SK-N-SH treated with all-trans-retinoic acid at 6 μM for 48 hours (cell line): ENCODE results near the gene GHRHR.

Experiments
- CREB5 ChIP-seq: fragments of 250-450 bp; sonication (Bioruptor Pico); IDR thresholded peaks from 2 replicates; pipeline ENCODE4 v1.5.1; 2020; ENCODE audit warnings: low read depth, mild to moderate bottlenecking, moderate library complexity
- ZFP30 ChIP-seq: fragments of 450-650 bp; formaldehyde crosslinking; IDR thresholded peaks from 2 replicates; pipeline ENCODE4 v1.5.0; 2022; ENCODE audit warnings: mild to moderate bottlenecking, moderate library complexity

GRCh38 chr7:30928254-30928872 is 35.4 kb upstream of the GHRHR start:
- no peak for TF ChIP-seq ZFP30 (CRISPR knock-in tag)
- TF ChIP-seq CREB5 (CRISPR knock-in tag), result no peak
